GM21526 (cell line): Measurements from ENCODE around the gene DIP2C.
"Not testable (repeated sequence)": the region's sequence is repeated elsewhere in the genome, so short reads cannot be mapped to it uniquely, and the experiment has no call there.

ENCODE experiments used
- ATAC-seq: cut with Tn5 transposase; IDR thresholded peaks from one replicate; pipeline ENCODE4 v1.9.1; 2021; ENCODE audit warnings: moderate library complexity; ENCODE audit not compliant: unreplicated experiment, low FRiP score

The DIP2C gene

GRCh38 chr10:409408-410040 lies 279.9 kb downstream of the DIP2C start:
- ATAC-seq = no peak

GRCh38 chr10:408236-408635 lies 281.2 kb downstream of the DIP2C start:
- no peak for ATAC-seq

DNA sequence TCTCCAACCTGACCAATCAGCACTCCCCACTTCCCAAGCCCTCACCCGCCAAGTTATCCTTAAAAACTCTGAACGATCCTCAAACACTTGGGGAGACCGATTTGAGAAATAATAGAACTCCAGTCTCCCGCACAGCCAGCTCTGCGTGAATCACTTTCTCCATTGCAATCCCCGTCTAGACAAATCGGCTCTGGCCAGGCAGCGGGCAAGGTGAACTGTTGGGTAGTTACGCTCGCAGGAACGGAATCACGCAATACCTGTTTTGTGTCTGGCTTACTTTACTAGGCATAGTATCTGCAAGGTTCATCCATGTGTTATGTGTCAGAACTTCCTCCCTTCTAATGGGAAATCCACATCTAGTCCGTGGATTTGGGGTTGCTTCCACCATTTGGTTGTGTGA lies 282.5 kb downstream of the DIP2C start:
- no peak for ATAC-seq

GRCh38 chr10:405648-406047 lies 283.8 kb downstream of the DIP2C start:
- ATAC-seq = no peak

GRCh38 chr10:404991-405390 lies 284.5 kb downstream of the DIP2C start:
- ATAC-seq = no peak

DNA sequence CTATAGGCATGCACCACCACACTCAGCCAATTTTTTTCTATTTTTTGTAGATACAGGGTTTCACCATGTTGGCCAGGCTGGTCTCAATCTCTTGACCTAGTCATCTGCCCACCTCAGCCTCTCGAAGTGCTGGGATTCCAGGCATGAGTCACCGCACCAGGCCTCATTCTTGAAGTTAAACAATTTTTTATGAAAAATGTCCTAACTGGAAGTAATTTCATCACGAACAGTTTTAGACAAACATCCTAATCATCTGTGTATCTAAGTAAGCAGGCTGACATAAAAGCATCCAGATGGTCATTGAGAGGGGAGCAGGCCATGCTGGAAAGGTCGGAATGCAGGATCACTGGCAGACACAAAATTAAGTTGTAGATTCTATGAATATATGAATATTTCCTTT lies 285.1 kb downstream of the DIP2C start:
- no peak for ATAC-seq

DNA sequence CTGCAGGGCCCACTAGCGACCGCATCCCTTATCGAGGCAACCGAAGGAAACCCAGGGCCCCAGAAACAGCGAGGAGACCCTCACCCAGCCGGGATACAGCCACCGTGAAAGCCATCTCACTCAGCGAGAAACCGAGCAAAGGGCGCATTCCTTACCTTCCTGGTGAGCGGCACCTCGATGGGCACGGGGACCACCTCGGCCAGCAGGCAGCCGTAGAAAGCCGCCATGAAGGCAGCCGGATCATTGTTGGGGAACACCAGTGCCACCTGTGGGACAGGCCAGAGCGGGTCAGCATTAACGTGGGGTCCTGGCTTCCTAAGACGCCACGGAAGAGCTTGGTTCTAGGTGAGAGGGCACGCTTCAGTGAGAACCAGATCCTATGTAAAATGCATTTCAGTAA lies 290.5 kb downstream of the DIP2C start:
- ATAC-seq = no peak

GRCh38 chr10:397321-398068 lies 292.0 kb downstream of the DIP2C start:
- no peak for ATAC-seq

- ATAC-seq = no peak
These were observed 292.8 kb downstream of the DIP2C start for GRCh38 chr10:396535-397220.

DNA sequence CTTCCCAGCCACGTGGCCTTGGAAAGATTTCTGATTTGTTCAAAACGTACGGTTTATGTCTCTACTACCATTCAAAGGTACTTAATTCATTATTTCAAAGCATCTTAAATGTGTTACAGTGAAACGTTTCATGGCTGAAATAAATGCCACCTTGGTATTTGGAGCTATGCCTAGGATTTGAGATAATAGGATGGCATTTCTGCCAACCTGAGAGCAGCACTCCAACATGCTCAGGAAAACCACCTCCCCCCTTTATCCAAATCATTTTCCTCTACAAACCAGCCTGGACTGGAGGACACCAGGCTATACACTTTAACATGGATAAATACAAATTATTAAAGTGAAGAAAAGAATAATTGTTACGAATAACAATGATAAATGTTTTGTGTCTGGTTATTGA lies 293.4 kb downstream of the DIP2C start:
- ATAC-seq = no peak

DNA sequence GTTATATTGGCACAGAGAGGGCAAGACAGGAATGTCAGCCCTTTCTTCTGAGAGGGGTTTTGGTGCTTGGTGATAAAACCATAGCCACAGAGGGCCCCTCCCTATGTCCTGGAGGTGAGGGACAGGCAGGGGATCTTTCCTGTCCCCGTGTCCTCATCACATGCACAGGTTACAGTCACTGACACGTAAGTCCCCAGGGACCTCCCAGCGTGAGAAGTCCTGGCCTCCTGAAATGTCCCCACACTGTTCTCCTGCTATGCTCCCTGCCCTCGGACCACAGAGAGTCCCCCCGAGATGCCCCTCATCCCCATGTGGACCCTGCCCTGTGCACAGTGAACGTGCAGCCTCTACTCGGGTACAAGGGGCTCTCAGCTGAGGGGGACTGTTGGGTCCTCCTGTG lies 293.8 kb downstream of the DIP2C start:
- ATAC-seq = no peak

DNA sequence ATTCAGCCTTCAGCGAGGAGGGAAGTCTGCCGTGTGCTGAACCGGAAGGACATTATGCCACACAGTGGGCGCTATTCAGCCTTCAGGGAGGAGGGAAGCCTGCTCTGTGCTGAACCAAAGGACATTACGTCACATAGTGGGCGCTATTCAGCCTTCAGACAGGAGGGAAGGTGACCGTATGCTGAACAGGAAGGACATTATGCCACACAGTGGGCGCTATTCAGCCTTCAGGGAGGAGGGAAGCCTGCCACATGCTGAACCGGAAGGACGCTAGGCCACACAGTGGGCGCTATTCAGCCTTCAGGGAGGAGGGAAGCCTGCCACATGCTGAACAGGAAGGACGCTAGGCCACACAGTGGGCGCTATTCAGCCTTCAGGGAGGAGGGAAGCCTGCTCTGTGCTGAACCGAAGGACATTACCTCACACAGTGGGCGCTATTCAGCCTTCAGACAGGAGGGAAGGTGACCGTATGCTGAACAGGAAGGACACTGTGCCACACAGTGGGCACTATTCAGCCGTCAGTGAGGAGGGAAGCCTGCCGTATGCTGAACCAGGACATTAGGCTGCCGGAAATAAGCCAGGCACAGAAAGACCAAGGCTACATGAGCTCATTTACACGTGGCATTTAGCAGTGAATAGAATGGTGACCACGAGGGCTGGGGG lies 294.9 kb downstream of the DIP2C start:
- ATAC-seq = not testable (repeated sequence)

DNA sequence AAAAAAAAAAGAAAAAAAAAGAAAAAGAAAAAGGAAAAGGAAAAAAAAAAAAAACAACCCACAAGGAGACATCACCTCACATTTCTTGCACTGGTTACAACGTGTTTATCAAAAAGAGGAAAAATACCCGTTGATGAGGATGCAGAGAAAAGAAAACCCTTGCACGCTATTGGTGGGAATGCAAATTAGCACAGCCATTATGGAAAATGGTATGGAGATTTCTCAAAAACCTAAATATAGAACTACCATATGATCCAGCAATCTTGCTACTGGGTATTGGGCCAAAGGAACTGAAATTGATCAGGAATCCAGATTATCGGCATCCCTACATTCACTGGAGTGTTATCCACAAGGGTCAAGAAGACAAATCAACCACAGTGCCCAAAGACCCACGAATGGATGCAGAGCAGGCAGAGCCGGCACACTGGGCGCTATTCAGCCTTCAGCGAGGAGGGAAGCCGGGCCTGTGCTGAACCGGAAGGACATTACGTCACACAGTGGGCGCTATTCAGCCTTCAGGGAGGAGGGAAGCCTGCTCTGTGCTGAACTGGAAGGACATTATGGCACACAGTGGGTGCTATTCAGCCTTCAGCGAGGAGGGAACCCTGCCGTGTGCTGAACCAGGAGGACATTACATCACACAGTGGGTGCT lies 295.6 kb downstream of the DIP2C start:
- ATAC-seq = no peak

- no peak for ATAC-seq
These were observed 296.2 kb downstream of the DIP2C start for GRCh38 chr10:393106-393745.

- ATAC-seq = no peak
These were observed 296.8 kb downstream of the DIP2C start for GRCh38 chr10:392705-393037.

- no peak for ATAC-seq
These were observed 297.4 kb downstream of the DIP2C start for GRCh38 chr10:391847-392704.

- no peak for ATAC-seq
These were observed 298.2 kb downstream of the DIP2C start for GRCh38 chr10:391305-391704.

DNA sequence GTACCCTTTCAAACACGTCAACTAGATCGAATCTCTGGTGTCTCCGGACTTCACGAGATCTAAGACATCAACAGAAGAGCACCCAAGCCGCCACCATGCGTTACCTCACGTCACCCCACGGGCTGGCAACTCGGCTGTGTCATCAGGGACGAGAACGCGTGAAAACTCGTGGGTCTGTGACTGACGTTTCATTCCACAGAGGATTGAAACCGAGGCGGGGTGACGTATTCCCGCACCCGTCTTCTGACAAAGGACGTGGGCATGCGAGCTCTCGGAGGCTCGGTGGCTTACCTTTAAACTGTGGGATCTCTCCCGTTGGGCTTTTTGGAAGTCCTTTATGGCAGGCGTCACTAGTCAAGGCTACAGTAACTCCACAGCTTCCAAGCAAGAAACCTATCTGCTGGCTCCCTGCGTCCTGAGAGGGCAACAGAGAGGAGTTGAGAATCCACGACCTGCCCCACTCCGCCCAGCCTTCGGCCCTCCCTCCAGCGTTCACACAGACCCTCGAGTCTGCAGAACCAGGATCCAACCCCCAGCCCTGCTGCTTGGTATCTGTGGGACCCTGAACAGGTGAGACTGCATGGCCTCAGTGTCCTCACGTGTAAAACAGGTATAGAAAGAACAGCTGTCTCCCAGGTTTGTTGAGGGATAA lies 298.9 kb downstream of the DIP2C start:
- ATAC-seq = no peak

DNA sequence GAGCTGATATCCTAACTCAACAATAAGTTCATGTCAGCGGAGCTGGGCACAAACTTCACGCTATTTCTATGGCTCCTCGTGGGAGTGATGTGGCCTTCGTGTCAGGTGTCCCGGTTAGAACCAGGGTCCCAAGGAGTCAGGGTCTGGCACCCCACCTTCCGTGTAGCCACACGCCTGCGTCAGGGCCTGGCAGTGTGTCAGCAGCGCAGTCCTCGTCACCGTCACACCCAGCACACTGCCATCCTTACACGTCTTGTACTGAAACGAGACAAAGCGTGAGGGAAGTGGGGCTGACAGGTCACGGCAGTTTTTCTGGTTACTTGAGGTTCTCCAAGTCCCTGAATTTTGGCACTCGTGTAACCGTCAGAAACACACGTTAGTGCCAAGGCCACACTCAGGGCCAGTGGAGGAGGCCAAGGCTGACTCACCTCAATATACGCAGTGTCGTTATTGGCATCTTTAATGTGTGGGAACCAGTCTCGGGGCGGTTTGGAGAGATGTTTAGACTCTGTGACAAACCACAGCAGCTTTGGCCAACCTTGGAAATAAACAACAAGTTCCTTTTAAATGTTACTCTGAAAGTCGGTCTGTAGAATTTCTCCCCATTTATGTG lies 299.5 kb downstream of the DIP2C start:
- ATAC-seq = no peak
